Measurements from ENCODE around the gene NRIP3.

GRCh38 chr11:8987446-8987845 lies 16.4 kb downstream of the NRIP3 start:
- no peak for TF ChIP-seq CTCF (IDR thresholded peaks at IDR 0.05)
- no peak for TF ChIP-seq EZH2 (IDR thresholded peaks at IDR 0.05)
- TF ChIP-seq EZH2phosphoT487 (IDR thresholded peaks at IDR 0.05) = no peak

Data from neural progenitor cell (in vitro differentiated cells).